OCI-LY7 (cell line): ENCODE measurements around the gene NSUN7. TPM values are rescaled to one million over a fixed set of nuclear protein-coding genes. Genes with fewer than 3 reads are reported as not detected.

Experiments
- BruUV-seq: library from RNA; stranded (reverse); fragments of 400-500 nt; replicated peaks from 2 replicates; lab custom pipeline; 2021; lab: Mats Ljungman, UMichigan
- CTCF ChIA-PET: fragments of 300-600 bp; sonication (Branson Sonifier 250); formaldehyde crosslinking; loops from one replicate; lab custom pipeline; 2022; ENCODE audit warnings: antibody characterized with exemption; ENCODE audit not compliant: unreplicated experiment; lab: Charles Lee
- POLR2A ChIA-PET: fragments of 300-600 bp; sonication (Branson Sonifier 250); formaldehyde crosslinking; loops from one replicate; lab custom pipeline; 2022; ENCODE audit warnings: antibody characterized with exemption; lab: Charles Lee
- DNase-seq: peaks from one replicate; pipeline ENCODE4 v3.0.0-alpha.2; 2015; ENCODE audit warnings: low spot score
- H2AFZ ChIP-seq: fragments of 200-600 bp; sonication (generic), shearing (Covaris generic); 2 replicates; pipeline ENCODE4 v1.6.1; 2014; ENCODE audit warnings: mild to moderate bottlenecking, antibody characterized with exemption, low read length, moderate library complexity
- H3K27ac ChIP-seq: fragments of 200-600 bp; sonication (generic); 2 replicates; pipeline ENCODE4 v1.5.1; 2014; ENCODE audit warnings: mixed run types, low read depth, mild to moderate bottlenecking, moderate library complexity, low read length, inconsistent platforms; ENCODE audit not compliant: poor library complexity, severe bottlenecking
- H3K36me3 ChIP-seq: fragments of 200-600 bp; sonication (generic); 2 replicates; pipeline ENCODE4 v1.6.1; 2014; ENCODE audit warnings: mild to moderate bottlenecking, antibody characterized with exemption, low read length, moderate library complexity, mixed read lengths; ENCODE audit not compliant: insufficient read depth
- H3K4me1 ChIP-seq: fragments of 200-600 bp; sonication (generic); 2 replicates; pipeline ENCODE4 v1.5.1; 2014; ENCODE audit warnings: mild to moderate bottlenecking, low read length; ENCODE audit not compliant: insufficient read depth, poor library complexity, severe bottlenecking
- H3K4me2 ChIP-seq: fragments of 200-600 bp; sonication (generic); 2 replicates; pipeline ENCODE4 v1.6.1; 2014; ENCODE audit warnings: mild to moderate bottlenecking, low read length
- H3K4me3 ChIP-seq: fragments of 200-600 bp; sonication (generic); 2 replicates; pipeline ENCODE4 v1.5.1; 2014; ENCODE audit warnings: mild to moderate bottlenecking, low read depth, low read length; ENCODE audit not compliant: poor library complexity, severe bottlenecking
- H3K79me2 ChIP-seq: fragments of 200-600 bp; sonication (generic); 2 replicates; pipeline ENCODE4 v1.6.1; 2016; ENCODE audit warnings: low read depth, mild to moderate bottlenecking, low read length, moderate library complexity, mixed read lengths; ENCODE audit not compliant: insufficient read depth
- H3K9me2 ChIP-seq: fragments of 200-600 bp; sonication (generic); 2 replicates; pipeline ENCODE4 v1.6.1; 2016; ENCODE audit warnings: mild to moderate bottlenecking, low read length, mixed read lengths; ENCODE audit not compliant: insufficient read depth
- H3K9me3 ChIP-seq: fragments of 200-600 bp; sonication (generic); 2 replicates; pipeline ENCODE4 v1.6.1; 2014; ENCODE audit warnings: mild to moderate bottlenecking, mixed run types, low read length, mixed read lengths
- H4K20me1 ChIP-seq: fragments of 200-600 bp; sonication (generic); 2 replicates; pipeline ENCODE4 v1.6.1; 2014; ENCODE audit warnings: mild to moderate bottlenecking, antibody characterized with exemption, low read length, moderate library complexity, mixed read lengths; ENCODE audit not compliant: insufficient read depth
- CTCF ChIP-seq: fragments of 200-600 bp; sonication (generic); conservative IDR thresholded peaks from 2 replicates; pipeline ENCODE4 v1.5.1; 2014; ENCODE audit warnings: mild to moderate bottlenecking, antibody characterized with exemption, low read length, moderate library complexity, mixed read lengths
- EZH2phosphoT487 ChIP-seq: fragments of 200-600 bp; sonication (generic); IDR thresholded peaks from 2 replicates; pipeline ENCODE4 v1.6.1; 2018; ENCODE audit warnings: low read depth, borderline replicate concordance, mild to moderate bottlenecking, mixed run types, antibody characterized with exemption, low read length, moderate library complexity, mixed read lengths
- intact Hi-C: fragments of 100-400 bp; cut with micrococcal nuclease; formaldehyde crosslinking; loops from one replicate; pipeline ENCODE4 v1.10.0; 2022; ENCODE audit not compliant: unreplicated experiment
- total RNA-seq, 2 experiments: library from RNA; depleted of rRNA in 1 of 2; stranded (reverse); fragments of >200 nt in 1 of 2; shearing (Covaris generic) in 1 of 2; gene quantifications; 2 replicates each; pipeline ENCODE4 v1.2.3, GENCODE V29; 2014 to 2022

Gene NSUN7
- total RNA-seq, 2 experiments from 2014 or later: 0.13 TPM; not detected in 1

DNA sequence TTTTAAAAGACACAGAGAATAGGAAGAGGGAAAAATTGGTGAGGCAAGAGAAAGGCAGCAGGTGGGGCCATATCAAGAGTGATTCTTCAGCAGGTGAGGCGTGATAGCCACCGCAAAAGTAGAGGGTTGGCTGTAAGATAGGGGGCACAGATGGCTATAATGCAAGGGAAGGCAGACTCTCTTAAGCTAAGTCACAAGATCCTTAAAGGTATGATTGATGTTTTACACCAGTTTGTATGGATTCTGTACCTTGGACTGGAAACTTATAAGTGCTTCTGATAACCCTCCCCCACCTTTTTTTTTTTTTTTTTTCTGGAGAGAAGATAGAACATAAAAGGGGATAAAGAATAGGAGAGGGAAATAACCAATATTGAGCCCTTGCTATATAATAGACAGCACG lies 40.0 kb downstream of the NSUN7 start:
- Histone ChIP-seq H3K4me3 (no peak overlapping the region), H3K79me2 (no peaks in the 10 kb centered on the region), H3K4me2 (no peak overlapping the region), H3K4me1 (no peaks in the 10 kb centered on the region), H3K27ac (no peak overlapping the region), H2AFZ (no peak overlapping the region), H3K36me3 (no peaks in the 10 kb centered on the region), H3K9me3 (no peaks in the 10 kb centered on the region), H4K20me1 (no peaks in the 10 kb centered on the region), H3K9me2 (no peaks in the 10 kb centered on the region)
- TF ChIP-seq EZH2phosphoT487 (no peak), CTCF (no peak)
- CTCF ChIA-PET: no interaction called here
- BruUV-seq: no TSS peak
- POLR2A ChIA-PET: interaction anchor here (0.7 kb wide), 2 partner anchors 38 to 439 kb away, joined by 3 to 6 read pairs; no protein-coding TSS in a partner anchor
- intact Hi-C loops: no loop called here
- no peak for DNase-seq

- no peaks in the 10 kb centered on the region for H3K9me3 ChIP-seq
- no peaks in the 10 kb centered on the region for H3K4me1 ChIP-seq
- no peak for DNase-seq
- CTCF ChIA-PET: no interaction called here
- no peak overlapping the region for H3K27ac ChIP-seq
- no peaks in the 10 kb centered on the region for H3K79me2 ChIP-seq
- H2AFZ ChIP-seq: no peak overlapping the region
- TF ChIP-seq CTCF: no peak
- no peak for TF ChIP-seq EZH2phosphoT487
- no peaks in the 10 kb centered on the region for H4K20me1 ChIP-seq
- POLR2A ChIA-PET: interaction anchor here (0.7 to 1.2 kb wide), 5 partner anchors 14 to 1368 kb away, joined by 3 to 5 read pairs (median 3); no protein-coding TSS in a partner anchor
- no peak overlapping the region for H3K4me3 ChIP-seq
- H3K36me3 ChIP-seq: no peaks in the 10 kb centered on the region
- intact Hi-C loops: no loop called here
- no peaks in the 10 kb centered on the region for H3K9me2 ChIP-seq
- no peak overlapping the region for H3K4me2 ChIP-seq
- BruUV-seq: no TSS peak
Observed at GRCh38 chr4:40800064-40800463, 50.3 kb downstream of the NSUN7 start.

DNA sequence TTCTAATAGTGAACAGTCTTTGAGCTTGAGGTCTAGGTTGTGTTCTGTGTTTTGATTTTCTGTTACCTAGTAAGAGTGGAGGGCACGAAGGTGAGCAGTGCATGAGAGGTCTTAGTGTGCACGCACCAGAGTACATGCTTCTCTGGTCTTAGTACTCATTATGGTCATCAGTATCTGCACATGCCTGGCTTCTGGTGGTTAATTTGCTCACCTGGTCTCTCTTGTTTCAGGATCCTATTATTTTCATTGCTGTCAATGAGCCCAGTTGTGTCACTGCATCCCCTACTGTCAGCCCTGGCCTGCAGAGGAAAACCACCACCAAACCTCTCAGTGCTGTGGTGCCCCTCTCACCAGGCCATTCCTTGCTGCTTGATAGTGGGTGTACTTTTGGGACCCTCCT lies 54.8 kb downstream of the NSUN7 start:
- CTCF ChIA-PET: no interaction called here
- Histone ChIP-seq H3K79me2 (no peaks in the 10 kb centered on the region), H3K36me3 (no peaks in the 10 kb centered on the region), H3K4me2 (no peak overlapping the region), H4K20me1 (no peaks in the 10 kb centered on the region), H3K27ac (no peak overlapping the region), H3K4me3 (no peak overlapping the region), H3K9me2 (no peaks in the 10 kb centered on the region), H3K4me1 (no peaks in the 10 kb centered on the region), H2AFZ (no peak overlapping the region), H3K9me3 (no peaks in the 10 kb centered on the region)
- DNase-seq: no peak
- TF ChIP-seq EZH2phosphoT487 (no peak), CTCF (no peak)
- BruUV-seq: no TSS peak
- intact Hi-C loops: no loop called here
- POLR2A ChIA-PET: interaction anchor here (0.6 kb wide), 2 partner anchors 23 to 45 kb away, joined by 3 read pairs; no protein-coding TSS in a partner anchor
